Fibroblast of villous mesenchyme (primary cell): ENCODE data around the gene SPINDOC. TPM values are rescaled to one million over a fixed set of nuclear protein-coding genes. Genes with fewer than 3 reads are reported as not detected.

Experiments used
- DNase-seq: peaks from one replicate; pipeline ENCODE4 v3.0.0-alpha.2; 2010; ENCODE audit warnings: low read depth
- H3K4me3 ChIP-seq: 2 replicates; pipeline ENCODE4 v1.5.1; 2011; ENCODE audit warnings: low read depth, mild to moderate bottlenecking, low read length
- CTCF ChIP-seq: IDR thresholded peaks from 2 replicates; pipeline ENCODE4 v1.5.1; 2012; ENCODE audit warnings: low read depth, mild to moderate bottlenecking, low read length; ENCODE audit not compliant: insufficient read depth
- total RNA-seq: library from RNA; depleted of rRNA; stranded (reverse); fragments of >200 nt; gene quantifications from 2 replicates; pipeline ENCODE4 v1.2.3, GENCODE V29; 2012

SPINDOC gene
- total RNA-seq, 1 donor: 24.2 TPM

GRCh38 chr11:63866211-63866610, 53.0 kb downstream of the SPINDOC start:
- DNase-seq: peak; percentile 92
- no peak overlapping the region for H3K4me3 ChIP-seq
- TF ChIP-seq CTCF: no peak

GRCh38 chr11:63867511-63867910, 54.3 kb downstream of the SPINDOC start:
- TF ChIP-seq CTCF: no peak
- no peak overlapping the region for H3K4me3 ChIP-seq
- DNase-seq: no peak

- DNase-seq: no peak
- TF ChIP-seq CTCF: no peak
- H3K4me3 ChIP-seq: no peak overlapping the region
Observed at GRCh38 chr11:63868399-63869064, 55.3 kb downstream of the SPINDOC start.

- H3K4me3 ChIP-seq: no peak overlapping the region
- no peak for DNase-seq
- no peak for TF ChIP-seq CTCF
Observed at GRCh38 chr11:63869171-63869591, 55.9 kb downstream of the SPINDOC start.

- DNase-seq: no peak
- no peak overlapping the region for H3K4me3 ChIP-seq
- TF ChIP-seq CTCF: no peak
Observed at GRCh38 chr11:63869683-63870082, 56.4 kb downstream of the SPINDOC start.

GRCh38 chr11:63870351-63871140, 57.3 kb downstream of the SPINDOC start:
- no peak for DNase-seq
- H3K4me3 ChIP-seq: no peak overlapping the region
- TF ChIP-seq CTCF: no peak
